MV-4-11 (cell line): ENCODE measurements around the gene SPIB.

Experiments used
- DNase-seq: peaks from one replicate; lab custom pipeline; 2025; lab: John Stamatoyannopoulos, UW

SPIB gene

GRCh38 chr19:50419022-50419579 is 363 bp downstream of the SPIB start:
- no peak for DNase-seq

DNA sequence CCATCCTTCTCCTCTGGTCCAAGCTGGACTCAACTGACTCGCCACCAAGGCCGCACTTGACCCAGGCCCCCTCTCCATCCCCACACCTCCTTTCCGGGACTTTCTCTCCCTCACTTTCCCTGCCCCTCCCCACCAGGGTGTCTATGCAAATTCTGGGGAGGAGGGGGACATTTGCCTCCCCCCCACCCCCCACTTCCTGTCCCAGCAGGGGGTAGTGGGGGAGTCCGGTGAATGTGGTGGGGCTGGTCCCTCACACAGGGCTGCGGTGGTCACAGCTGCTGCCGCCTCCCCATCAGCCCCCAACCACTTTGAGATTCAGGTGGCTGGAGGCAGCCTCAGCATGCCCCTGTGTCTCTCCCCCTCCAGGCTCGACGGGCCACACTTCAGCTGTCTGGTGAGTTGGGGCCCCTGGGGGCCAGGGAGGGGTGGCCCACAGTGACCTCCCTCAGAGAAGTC is 870 bp downstream of the SPIB start:
- no peak for DNase-seq

DNA sequence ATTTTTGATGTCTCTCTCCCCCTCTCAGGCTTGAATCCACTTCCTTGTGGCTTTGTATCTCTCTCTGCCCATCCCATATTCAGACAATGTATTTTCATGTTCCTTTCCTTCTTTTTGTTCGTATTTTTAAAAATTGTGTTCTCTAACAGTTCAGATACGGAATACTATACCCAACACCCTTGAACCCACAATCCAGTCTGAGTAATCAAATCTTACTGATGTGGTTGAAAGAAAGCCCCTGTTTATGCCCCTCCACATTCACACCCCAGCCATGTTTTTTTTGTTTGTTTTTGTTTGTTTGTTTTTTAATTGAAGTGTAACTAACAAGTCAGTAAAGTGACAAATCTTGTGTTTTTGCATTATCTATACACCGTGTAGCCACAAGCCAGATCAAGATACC is 1.4 kb downstream of the SPIB start:
- DNase-seq: no peak

GRCh38 chr19:50420808-50421207 is 2.1 kb downstream of the SPIB start:
- no peak for DNase-seq

DNA sequence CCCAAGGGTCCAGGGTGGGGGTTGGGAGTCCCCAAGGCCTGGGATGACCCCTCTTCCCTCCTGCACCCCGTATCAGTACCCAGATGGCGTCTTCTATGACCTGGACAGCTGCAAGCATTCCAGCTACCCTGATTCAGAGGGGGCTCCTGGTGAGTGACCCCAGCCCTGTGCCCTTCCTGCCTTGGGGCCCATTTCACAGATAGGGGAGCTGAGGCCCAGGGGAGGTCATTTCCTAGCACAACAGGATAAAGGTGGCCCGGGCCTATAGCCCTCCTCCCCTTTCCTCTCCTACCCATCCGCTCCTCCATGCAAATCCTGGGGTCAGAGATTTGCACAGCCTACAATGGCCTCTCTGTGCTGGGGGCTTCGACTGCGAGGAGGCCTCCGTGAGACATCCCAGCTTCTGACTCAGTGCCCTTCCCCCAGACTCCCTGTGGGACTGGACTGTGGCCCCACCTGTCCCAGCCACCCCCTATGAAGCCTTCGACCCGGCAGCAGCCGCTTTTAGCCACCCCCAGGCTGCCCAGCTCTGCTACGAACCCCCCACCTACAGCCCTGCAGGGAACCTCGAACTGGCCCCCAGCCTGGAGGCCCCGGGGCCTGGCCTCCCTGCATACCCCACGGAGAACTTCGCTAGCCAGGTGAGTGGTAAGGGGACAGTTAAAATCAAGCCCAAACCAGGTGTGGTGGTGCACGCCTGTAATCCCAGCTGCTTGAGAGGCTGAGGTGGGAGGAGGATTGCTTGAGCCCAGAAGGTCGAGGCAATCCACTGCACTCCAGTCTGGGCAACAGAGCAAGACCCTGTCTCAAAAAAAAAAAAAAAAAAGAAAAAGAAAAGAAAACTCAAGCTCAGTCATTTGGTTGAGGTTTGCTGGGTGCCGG is 3.9 kb downstream of the SPIB start:
- DNase-seq: no peak

DNA sequence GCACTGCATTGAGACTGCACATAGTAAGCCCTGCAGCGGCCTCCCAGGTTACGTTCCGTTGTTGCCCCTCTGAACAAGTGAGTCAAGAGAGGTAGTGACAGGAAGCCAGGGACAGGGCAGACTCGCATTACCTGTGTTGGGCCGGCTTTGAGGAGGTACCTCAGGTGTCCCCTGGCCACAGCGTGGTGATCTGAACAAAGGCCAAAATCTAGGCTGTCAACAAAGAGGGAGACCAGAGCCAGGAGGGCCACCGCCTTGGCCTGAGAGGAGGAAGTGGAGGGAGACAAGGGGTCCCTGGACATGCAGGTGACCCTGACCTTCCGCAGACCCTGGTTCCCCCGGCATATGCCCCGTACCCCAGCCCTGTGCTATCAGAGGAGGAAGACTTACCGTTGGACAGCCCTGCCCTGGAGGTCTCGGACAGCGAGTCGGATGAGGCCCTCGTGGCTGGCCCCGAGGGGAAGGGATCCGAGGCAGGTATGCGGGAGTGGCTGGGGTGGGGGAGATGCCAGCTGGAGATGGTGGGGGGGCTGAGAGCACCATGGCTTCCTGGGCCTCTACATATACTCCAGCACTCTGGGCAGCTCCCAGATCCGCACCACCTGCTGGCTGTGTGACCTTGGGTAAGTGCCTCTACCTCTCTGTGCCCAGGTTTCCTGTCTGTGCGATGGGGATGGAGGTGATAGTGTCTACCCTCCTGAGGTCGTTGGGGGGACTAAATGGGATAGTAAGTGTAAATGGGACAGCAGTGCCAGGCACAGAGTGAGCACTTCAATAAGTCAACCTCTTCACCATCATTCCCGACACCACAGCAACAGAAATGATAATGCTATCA is 4.8 kb downstream of the SPIB start:
- no peak for DNase-seq

GRCh38 chr19:50425581-50425980 is 6.8 kb downstream of the SPIB start:
- DNase-seq: no peak

DNA sequence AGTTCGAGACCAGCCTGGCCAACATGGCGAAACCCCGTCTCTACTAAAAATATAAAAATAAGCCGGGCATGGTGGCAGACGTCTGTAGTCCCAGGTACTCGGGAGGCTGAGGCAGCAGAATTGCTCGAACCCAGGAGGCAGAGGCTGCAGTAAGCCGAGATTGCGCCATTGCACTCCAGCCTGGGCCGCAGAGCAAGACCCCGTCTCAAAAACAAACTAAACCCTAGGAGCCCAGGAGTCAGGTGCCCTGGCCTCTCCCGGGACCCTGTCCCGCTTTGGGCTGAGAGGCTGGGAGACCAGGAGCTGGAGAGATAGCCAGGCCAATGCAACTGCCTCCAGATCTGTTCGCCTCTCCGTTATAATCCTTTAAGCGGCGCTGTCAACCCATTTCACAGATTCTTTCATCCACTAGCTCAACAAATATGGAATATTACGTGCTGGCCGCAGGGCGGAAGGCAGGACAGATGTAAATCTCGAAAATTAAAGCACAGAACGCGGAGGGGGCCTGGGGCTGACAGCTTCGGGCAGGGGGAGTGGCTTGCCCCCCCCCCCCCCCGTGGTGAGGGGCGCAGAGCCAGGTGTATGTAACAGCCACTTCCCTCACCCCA is 8.7 kb downstream of the SPIB start:
- DNase-seq: no peak

- peak; percentile 97 for DNase-seq
These were observed 9.3 kb downstream of the SPIB start for GRCh38 chr19:50427997-50428425.

DNA sequence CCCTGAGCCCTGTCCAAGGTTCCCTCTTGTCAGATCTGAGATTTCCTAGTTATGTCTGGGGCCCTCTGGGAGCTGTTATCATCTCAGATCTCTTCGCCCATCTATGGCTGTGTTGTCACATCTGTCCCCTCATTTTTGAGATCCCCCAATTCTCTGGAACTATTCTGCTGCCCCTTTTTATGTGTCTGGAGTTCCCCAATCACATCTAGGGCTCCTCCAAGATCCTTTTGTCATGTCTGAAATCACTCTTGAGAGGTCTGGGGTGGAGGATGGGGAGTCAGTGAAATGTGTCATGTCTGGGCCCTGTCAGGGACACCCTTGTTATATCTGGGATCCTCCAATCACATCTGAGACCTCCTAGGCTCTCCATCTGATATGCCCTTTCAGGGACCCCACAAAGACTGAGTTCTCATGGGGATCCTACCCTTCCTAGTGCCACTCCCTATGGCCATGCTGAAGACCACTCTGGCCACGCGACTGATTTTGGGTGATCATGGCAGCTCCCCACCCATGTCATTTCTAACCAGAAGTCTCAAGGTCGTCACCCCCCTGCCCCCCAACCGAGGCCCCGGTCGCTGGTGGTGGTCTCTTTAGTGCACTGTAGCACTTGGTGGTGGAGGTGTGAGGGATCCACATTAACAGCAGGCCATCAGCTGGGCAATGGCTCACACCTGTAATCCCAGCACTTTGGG is 10.2 kb downstream of the SPIB start:
- DNase-seq: no peak

DNA sequence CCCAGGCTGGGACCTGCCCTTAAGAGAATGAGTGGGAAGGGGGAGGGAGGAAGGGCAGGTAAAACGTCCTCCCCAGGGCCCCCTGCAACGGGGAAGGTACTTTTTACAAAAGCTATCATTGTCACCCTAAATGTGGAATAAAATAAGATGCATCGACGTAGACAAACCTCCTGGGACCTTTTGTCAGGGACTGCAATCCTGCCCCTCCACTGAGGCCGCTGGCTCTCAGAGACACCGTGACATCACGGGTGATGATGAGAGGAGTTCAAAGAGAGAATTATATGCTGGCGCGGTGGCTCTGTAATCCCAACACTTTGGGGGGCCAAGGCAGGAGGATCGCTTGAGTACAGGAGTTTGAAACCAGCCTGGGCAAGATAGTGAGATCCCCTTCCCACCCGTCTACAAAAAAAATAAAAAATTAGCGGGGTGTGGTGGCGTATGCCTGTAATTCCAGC is 12.2 kb downstream of the SPIB start:
- no peak for DNase-seq

DNA sequence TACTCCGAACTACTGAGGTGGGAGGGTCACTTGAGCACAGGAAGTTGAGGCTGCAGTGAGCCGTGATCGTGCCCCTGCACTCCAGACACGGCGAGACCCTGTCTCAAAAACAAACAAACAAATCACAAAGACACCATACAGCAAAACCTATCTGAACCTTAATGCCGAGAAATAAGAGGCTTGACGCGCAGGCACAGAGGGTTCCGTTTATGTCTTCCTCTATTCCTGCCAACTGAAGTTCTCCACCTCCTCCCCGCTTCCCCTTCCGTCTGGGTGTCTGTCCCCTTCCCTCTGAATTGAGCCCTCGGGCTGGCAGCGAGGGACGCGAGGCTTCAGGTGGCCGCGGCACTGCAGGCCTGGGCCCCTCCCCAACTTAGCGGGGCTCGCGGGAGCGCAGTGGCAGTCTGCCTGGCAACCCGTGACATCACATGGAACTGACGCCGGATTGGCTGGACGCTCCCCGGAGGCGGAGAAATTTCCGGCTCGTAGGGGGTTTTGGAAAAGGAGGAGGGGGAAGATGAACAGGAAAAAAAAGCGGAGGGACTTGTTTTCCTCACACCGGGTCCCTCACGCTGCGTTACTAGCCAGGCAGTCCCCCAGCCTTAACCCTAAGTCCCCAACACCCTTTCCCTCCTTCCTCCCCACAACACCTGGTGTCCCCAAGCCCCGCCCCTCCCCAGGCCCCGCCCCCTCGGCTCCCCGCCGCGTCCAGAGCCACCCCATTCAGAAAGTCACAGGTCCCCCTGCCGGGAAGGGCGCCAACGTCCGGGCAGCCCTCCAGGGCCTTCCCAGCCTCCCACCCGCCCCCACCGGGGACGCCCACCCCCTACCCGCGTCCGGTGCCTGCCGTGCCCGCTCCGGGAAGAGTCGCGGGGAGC is 12.8 kb downstream of the SPIB start:
- DNase-seq: peak; percentile 76

DNA sequence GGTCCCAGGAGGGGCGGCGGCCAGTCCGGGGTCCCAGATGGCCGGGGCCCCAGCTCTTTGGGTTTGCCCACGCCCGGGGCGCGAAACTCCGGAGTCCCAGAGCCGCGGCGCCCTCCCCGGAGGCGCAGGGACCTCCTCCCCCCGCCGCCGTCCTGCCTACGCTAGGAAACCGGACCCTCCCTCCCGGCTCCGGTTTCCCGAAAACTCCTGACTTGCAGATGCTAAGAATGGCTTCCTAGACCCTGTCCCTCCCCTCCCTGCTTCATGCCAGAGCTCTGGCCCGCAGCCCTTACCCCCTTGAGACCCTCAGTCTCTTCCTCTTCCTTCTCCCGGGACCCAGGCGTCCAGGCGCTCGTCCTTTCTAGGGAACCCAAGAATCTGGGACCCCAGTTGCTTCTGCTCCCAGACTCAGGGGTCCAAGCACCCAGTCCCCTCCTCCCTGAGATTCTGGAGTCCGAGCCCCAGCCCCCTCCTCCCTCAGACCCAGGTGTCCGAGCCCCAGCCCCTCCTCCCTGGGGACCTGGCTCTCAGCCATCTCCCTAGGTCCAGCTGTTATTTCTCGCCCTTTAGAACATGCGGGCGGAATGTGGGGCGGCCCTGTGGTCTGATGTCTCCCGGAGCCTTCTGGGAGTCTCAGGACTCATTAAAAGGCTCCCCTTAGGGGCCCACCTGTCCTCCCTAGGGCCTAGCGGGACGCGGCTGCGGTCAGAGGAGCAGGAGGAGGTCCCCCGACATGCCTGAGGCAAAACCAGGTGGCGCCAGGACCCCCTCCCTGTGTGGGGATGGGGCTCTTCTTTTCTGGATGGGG is 13.7 kb downstream of the SPIB start, which contains the start of gene MYBPC2:
Gene MYBPC2, plus strand, starts transcription at position 672 of the 808 bp plus-strand sequence. Its CDS starts 62 bp downstream, at position 734.
- no peak for DNase-seq

DNA sequence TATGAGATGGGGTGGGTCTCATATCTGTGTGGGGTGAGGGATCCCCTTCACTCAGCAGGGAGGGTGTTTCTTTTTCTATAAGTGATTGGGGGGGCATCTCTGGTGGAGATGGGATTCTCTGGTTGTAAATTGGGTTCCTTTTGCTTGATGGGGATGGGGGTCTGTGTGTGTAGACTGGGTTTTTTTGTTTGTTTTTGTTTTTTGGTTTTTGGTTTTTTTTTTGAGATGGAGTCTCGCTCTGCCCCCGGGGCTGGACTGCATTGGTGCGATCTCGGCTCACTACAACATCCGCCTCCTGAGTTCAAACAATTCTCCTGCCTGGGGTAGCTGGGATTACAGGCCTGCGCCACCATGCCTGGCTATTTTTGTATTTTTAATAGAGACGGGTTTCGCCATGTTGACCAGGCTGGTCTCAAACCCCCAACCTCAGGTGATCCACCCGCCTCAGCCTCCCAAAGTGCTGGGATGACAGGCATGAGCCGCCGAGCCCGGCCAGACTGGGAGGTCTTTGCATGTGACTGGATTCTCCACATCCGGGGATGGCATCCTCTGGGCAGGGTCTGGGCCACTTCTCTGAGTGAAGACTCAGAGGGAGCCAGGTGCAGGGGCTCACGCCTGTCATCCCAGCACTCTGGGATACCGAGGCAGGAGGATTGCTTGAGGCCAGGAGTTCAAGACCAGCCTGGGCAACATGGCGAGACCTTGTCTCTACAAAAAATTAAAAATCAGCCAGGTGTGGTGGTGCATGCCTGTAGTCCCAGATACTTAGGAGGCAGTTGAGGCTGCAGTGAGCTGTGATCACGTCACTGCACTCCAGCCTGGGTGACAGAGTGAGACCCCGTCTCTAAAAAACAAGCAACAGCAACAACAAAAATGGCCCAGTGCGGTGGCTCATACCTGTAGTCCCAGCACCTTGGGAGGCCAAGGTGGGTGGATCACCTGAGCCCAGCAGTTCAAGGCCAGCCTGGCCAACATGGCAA is 14.8 kb downstream of the SPIB start:
- DNase-seq: no peak

GRCh38 chr19:50434525-50434924 is 15.8 kb downstream of the SPIB start:
- no peak for DNase-seq

DNA sequence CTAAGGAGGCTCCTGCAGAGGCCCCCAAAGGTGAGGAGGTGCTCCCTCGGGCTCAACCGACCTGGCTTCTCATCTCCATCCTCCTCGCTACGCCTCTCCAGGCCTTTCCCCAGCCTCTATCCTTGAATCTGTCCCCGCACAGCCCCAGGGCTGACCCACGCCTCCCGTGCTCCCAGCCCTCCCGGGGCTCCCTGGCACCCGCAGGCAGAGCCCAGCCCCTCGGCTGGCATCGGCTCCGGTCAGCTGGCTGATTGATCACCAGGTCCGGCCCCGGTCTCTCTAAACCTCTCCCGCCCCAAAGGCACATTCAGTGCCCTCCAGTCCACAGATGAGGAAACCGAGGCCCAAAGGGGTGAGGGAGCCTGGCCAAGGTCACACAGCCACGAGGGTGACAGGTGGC is 16.5 kb downstream of the SPIB start:
- DNase-seq: no peak

DNA sequence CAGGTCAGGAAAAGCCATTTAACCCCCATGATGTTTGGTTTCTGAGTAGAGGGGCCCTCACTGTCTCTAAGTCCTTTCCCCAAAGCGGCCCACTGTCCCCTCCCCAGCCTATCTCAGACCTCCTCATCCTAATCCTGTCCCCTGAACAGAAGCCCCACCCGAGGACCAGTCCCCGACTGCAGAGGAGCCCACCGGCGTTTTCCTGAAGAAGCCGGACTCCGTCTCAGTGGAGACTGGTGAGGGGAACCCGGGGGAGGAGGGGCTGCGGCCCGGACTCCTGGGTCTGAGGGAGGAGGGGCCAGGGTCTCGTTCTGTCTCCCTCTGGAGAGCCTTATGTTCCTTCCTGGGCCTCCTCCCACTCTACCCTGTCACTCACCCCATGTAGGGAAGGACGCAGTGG is 16.9 kb downstream of the SPIB start:
- DNase-seq: no peak

GRCh38 chr19:50437862-50438449 is 19.2 kb downstream of the SPIB start:
- no peak for DNase-seq
